Vagina (tissue), 2 donors: ENCODE data around the gene PNMA8C.

Experiments
- CTCF ChIP-seq, 3 experiments: fragments of 450-650 bp in 2 of 3; fragments of 200-600 bp in 1 of 3; sonication (generic) in 1 of 3; IDR thresholded peaks; one replicate each; pipeline ENCODE4 v1.5.1; 2017 to 2019; ENCODE audit warnings: antibody characterized with exemption in 3 of 3, mild to moderate bottlenecking in 2 of 3, moderate library complexity in 2 of 3
- POLR2A ChIP-seq, 2 donors: fragments of 450-650 bp; IDR thresholded peaks; one replicate each; pipeline ENCODE4 v1.6.1; 2017; ENCODE audit warnings: antibody characterized with exemption in 2 of 2, mild to moderate bottlenecking in 2 of 2, moderate library complexity in 2 of 2
- POLR2AphosphoS5 ChIP-seq, 2 donors: sonication (generic); formaldehyde crosslinking; IDR thresholded peaks; one replicate each; pipeline ENCODE4 v1.9.0; 2017; ENCODE audit warnings: antibody characterized with exemption in 2 of 2, mild to moderate bottlenecking in 2 of 2, low read depth in 1 of 2; ENCODE audit not compliant: insufficient read depth in 1 of 2

- TF ChIP-seq CTCF (IDR thresholded peaks at IDR 0.05) (no peak), POLR2A (IDR thresholded peaks at IDR 0.05) (no peak), POLR2AphosphoS5 (IDR thresholded peaks at IDR 0.05; ENCODE audit: insufficient read depth in 1 of 2, low read depth in 1 of 2) (no peak)
Observed at GRCh38 chr19:46463516-46463915, 34.8 kb upstream of the PNMA8C start.
